DOHH2 (cell line): Measurements from ENCODE around the gene PPP4R2.

ENCODE experiments used
- H3F3A ChIP-seq: fragments of 200-600 bp; sonication (generic), shearing (Covaris generic); 2 replicates; pipeline ENCODE4 v1.6.0; 2016; ENCODE audit warnings: antibody characterized with exemption, mild to moderate bottlenecking; ENCODE audit not compliant: control insufficient read depth, insufficient read depth
- H3K27ac ChIP-seq: fragments of 200-600 bp; sonication (generic); 2 replicates; pipeline ENCODE4 v1.5.1; 2014; ENCODE audit warnings: low read depth, mild to moderate bottlenecking, low read length, moderate library complexity
- H3K27me3 ChIP-seq: fragments of 200-600 bp; sonication (generic); 2 replicates; pipeline ENCODE4 v1.6.1; 2014; ENCODE audit warnings: mild to moderate bottlenecking, low read length, mixed read lengths; ENCODE audit not compliant: control insufficient read depth
- H3K36me3 ChIP-seq: fragments of 200-600 bp; sonication (generic); 2 replicates; pipeline ENCODE4 v1.6.1; 2014; ENCODE audit warnings: mild to moderate bottlenecking, low read length, moderate library complexity, mixed read lengths; ENCODE audit not compliant: control insufficient read depth
- H3K4me1 ChIP-seq: fragments of 200-600 bp; sonication (generic); 2 replicates; pipeline ENCODE4 v1.6.1; 2014; ENCODE audit warnings: mild to moderate bottlenecking, low read length, mixed read lengths; ENCODE audit not compliant: control insufficient read depth
- H3K4me2 ChIP-seq: fragments of 200-600 bp; sonication (generic); 2 replicates; pipeline ENCODE4 v1.6.0; 2014; ENCODE audit warnings: mild to moderate bottlenecking, low read length, moderate library complexity
- H3K4me3 ChIP-seq: fragments of 200-600 bp; sonication (generic); 2 replicates; pipeline ENCODE4 v1.5.1; 2014; ENCODE audit warnings: mild to moderate bottlenecking, low read length, mixed read lengths
- H3K79me2 ChIP-seq: fragments of 200-600 bp; sonication (generic); 2 replicates; pipeline ENCODE4 v1.6.1; 2014; ENCODE audit warnings: mild to moderate bottlenecking, low read length, mixed read lengths; ENCODE audit not compliant: control insufficient read depth
- H3K9me2 ChIP-seq: fragments of 200-600 bp; sonication (generic); replicated peaks from 2 replicates; pipeline ENCODE4 v1.6.1; 2014; ENCODE audit warnings: mild to moderate bottlenecking, low read length, mixed read lengths; ENCODE audit not compliant: control insufficient read depth
- H3K9me3 ChIP-seq: fragments of 200-600 bp; sonication (generic); 2 replicates; pipeline ENCODE4 v1.6.1; 2014; ENCODE audit warnings: antibody characterized with exemption, low read length, mixed read lengths; ENCODE audit not compliant: control insufficient read depth, insufficient read depth
- H4K20me1 ChIP-seq: fragments of 200-600 bp; sonication (generic); 2 replicates; pipeline ENCODE4 v1.6.0; 2014; ENCODE audit warnings: low read depth, mild to moderate bottlenecking, antibody characterized with exemption, low read length, moderate library complexity; ENCODE audit not compliant: control insufficient read depth, insufficient read depth
- CTCF ChIP-seq: fragments of 200-600 bp; sonication (generic); IDR thresholded peaks from one replicate; pipeline ENCODE4 v1.5.1; 2014; ENCODE audit warnings: antibody characterized with exemption, mild to moderate bottlenecking, low read depth, low read length; ENCODE audit not compliant: poor library complexity, severe bottlenecking
- EZH2phosphoT487 ChIP-seq: fragments of 200-600 bp; sonication (generic); IDR thresholded peaks from 2 replicates; pipeline ENCODE4 v1.6.1; 2017; ENCODE audit warnings: borderline replicate concordance, mild to moderate bottlenecking, antibody characterized with exemption, low read length, moderate library complexity, mixed read lengths

Gene PPP4R2

GRCh38 chr3:73107676-73108187 is 111.1 kb downstream of the PPP4R2 start:
- no peaks in the 10 kb centered on the region for H3K4me1 ChIP-seq
- no peaks in the 10 kb centered on the region for H4K20me1 ChIP-seq
- no peak for TF ChIP-seq CTCF
- no peak for TF ChIP-seq EZH2phosphoT487
- H3F3A ChIP-seq = no peaks in the 10 kb centered on the region
- H3K27ac ChIP-seq = no peak overlapping the region
- H3K36me3 ChIP-seq = no peaks in the 10 kb centered on the region
- H3K4me3 ChIP-seq = no peak overlapping the region
- H3K9me3 ChIP-seq = no peaks in the 10 kb centered on the region
- H3K4me2 ChIP-seq = no peak overlapping the region
- H3K9me2 ChIP-seq = no peaks in the 10 kb centered on the region
- no peaks in the 10 kb centered on the region for H3K27me3 ChIP-seq
- no peaks in the 10 kb centered on the region for H3K79me2 ChIP-seq

GRCh38 chr3:73108750-73109149 is 112.1 kb downstream of the PPP4R2 start:
- Histone ChIP-seq H4K20me1 (no peaks in the 10 kb centered on the region), H3K4me1 (no peaks in the 10 kb centered on the region), H3K4me2 (no peak overlapping the region), H3K9me3 (no peaks in the 10 kb centered on the region), H3K79me2 (no peaks in the 10 kb centered on the region), H3K27ac (no peak overlapping the region), H3K4me3 (no peak overlapping the region), H3K27me3 (no peaks in the 10 kb centered on the region), H3F3A (no peaks in the 10 kb centered on the region), H3K36me3 (no peaks in the 10 kb centered on the region), H3K9me2 (no peaks in the 10 kb centered on the region)
- no peak for TF ChIP-seq EZH2phosphoT487
- no peak for TF ChIP-seq CTCF

GRCh38 chr3:73110530-73110929 is 113.9 kb downstream of the PPP4R2 start:
- H3K79me2 ChIP-seq = no peaks in the 10 kb centered on the region
- H4K20me1 ChIP-seq = no peaks in the 10 kb centered on the region
- H3F3A ChIP-seq = no peaks in the 10 kb centered on the region
- no peaks in the 10 kb centered on the region for H3K9me3 ChIP-seq
- no peaks in the 10 kb centered on the region for H3K4me1 ChIP-seq
- H3K9me2 ChIP-seq = no peaks in the 10 kb centered on the region
- H3K27ac ChIP-seq = no peak overlapping the region
- no peaks in the 10 kb centered on the region for H3K36me3 ChIP-seq
- no peak for TF ChIP-seq CTCF
- no peak for TF ChIP-seq EZH2phosphoT487
- H3K4me2 ChIP-seq = no peak overlapping the region
- H3K27me3 ChIP-seq = no peaks in the 10 kb centered on the region
- H3K4me3 ChIP-seq = no peak overlapping the region
